GM23248 (cell line): ENCODE results near the gene KCP.

Experiments
- EZH2 ChIP-seq: fragments of 200-600 bp; sonication (generic); IDR thresholded peaks from 2 replicates; pipeline ENCODE4 v1.6.1; 2018; ENCODE audit warnings: antibody characterized with exemption, mild to moderate bottlenecking; ENCODE audit not compliant: insufficient read depth, poor library complexity, severe bottlenecking
- EZH2phosphoT487 ChIP-seq: fragments of 200-600 bp; sonication (generic); IDR thresholded peaks from 2 replicates; pipeline ENCODE4 v1.6.1; 2018; ENCODE audit warnings: antibody characterized with exemption, moderate library complexity, mild to moderate bottlenecking, low read depth; ENCODE audit not compliant: insufficient read depth

- TF ChIP-seq EZH2 (no peak), EZH2phosphoT487 (no peak)
Measured at GRCh38 chr7:128867241-128867640, 43.3 kb downstream of the KCP start.
